Adrenal gland (tissue), 5 donors: Measurements from ENCODE around the gene KIF26B.

ENCODE experiments used
- CTCF ChIP-seq, 6 experiments: fragments of 450-650 bp in 4 of 6; fragments of 200-600 bp in 2 of 6; sonication (generic) in 1 of 6; IDR thresholded peaks; 1 replicate in 5 of 6; 2 replicates in 1 of 6; pipeline versions ENCODE4 v1.5.1 to v1.8.0; 2016 to 2021; ENCODE audit warnings: antibody characterized with exemption in 6 of 6, mild to moderate bottlenecking in 2 of 6, moderate library complexity in 1 of 6
- POLR2A ChIP-seq, 2 donors: fragments of 450-650 bp; IDR thresholded peaks; one replicate each; pipeline ENCODE4 v1.6.1; 2017; ENCODE audit warnings: antibody characterized with exemption in 2 of 2, mild to moderate bottlenecking in 2 of 2, moderate library complexity in 1 of 2
- donor health status: DM: no; HTN: no; CAD: no.

- TF ChIP-seq CTCF (IDR thresholded peaks at IDR 0.05) (no peak), POLR2A (IDR thresholded peaks at IDR 0.05) (no peak)
Measured at GRCh38 chr1:245678860-245679411, 524.2 kb downstream of the KIF26B start.
